Measurements from ENCODE around the gene TSC2.

DNA sequence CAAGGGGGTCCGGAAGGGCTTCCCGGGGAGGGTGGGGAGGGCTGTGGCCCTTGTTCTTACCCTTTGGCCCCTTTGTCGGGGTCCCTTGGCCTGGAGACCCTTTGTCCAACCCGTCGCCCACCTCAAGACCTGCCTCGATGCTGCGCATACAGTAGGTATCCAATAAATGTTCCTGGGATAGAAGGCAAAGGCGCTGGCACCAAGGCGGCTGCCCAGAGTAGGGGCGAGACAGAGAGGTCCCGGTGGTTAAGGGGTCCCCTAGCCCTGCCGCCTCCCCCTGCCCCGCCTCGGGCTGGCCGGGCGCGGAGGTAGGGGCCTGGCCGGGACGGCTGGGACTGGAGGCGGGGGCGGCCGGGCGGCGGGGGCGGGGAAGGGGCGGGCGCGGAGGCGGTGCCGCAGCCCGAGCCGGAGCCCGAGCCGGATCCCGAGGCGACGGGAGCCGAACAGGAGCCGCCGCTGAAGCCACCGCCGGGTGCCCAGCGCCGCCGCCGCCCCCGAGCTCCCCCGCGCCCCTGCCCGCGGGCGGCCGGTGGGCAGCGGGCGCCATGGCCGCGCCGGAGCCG, 21.2 kb upstream of the TSC2 start, which contains the start of gene NHERF2:
- TF ChIP-seq, protein P1, sequence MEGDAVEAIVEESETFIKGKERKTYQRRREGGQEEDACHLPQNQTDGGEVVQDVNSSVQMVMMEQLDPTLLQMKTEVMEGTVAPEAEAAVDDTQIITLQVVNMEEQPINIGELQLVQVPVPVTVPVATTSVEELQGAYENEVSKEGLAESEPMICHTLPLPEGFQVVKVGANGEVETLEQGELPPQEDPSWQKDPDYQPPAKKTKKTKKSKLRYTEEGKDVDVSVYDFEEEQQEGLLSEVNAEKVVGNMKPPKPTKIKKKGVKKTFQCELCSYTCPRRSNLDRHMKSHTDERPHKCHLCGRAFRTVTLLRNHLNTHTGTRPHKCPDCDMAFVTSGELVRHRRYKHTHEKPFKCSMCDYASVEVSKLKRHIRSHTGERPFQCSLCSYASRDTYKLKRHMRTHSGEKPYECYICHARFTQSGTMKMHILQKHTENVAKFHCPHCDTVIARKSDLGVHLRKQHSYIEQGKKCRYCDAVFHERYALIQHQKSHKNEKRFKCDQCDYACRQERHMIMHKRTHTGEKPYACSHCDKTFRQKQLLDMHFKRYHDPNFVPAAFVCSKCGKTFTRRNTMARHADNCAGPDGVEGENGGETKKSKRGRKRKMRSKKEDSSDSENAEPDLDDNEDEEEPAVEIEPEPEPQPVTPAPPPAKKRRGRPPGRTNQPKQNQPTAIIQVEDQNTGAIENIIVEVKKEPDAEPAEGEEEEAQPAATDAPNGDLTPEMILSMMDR (IDR thresholded peaks at IDR 0.05), result no peak
- no peak for TF ChIP-seq POLR2A (IDR thresholded peaks at IDR 0.05)
